Measurements from ENCODE around the gene GRIP2.

DNA sequence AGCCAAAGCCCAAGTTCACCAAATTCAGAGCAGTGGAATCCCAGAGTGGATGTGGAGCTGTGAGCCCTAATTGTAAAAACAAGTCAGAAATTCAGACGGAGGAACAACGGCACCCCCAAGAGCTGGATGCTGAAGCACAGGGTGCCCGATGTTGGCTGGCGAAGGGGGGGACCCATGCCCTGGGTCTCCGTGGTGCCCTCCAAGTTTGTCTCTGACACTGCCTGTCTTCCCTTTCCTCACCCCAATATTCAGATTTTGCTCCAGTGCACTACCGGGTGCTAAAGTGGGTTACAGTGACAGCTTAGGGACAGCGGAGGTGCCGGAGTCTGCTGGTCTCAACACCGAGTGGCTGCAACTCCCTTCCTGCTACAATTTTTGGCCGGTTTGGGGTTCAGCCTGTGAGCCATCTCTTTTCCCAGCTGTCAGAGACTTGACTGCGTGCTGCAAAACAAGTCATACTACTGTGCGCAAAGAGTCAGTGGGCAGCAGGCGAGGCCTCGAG, 6.6 kb downstream of the GRIP2 start:
- TF ChIP-seq KLF10 (CRISPR knock-in tag; IDR thresholded peaks at IDR 0.05) (no peak), CHD4 (IDR thresholded peaks at IDR 0.05; ENCODE audit: insufficient read depth, insufficient replicate concordance, low read depth, low read length, poor library complexity, severe bottlenecking) (no peak), POLR2AphosphoS5 (IDR thresholded peaks at IDR 0.05; ENCODE audit: control insufficient read depth, insufficient read depth, low read depth, low read length) (no peak)

Measured in K562 (cell line).